Skin of body (tissue), 2 donors: ENCODE data around the gene ZNF516. TPM values are rescaled to one million over a fixed set of nuclear protein-coding genes. Genes with fewer than 3 reads are reported as not detected.

Experiments
- DNase-seq: peaks from one replicate; lab custom pipeline; 2025; lab: John Stamatoyannopoulos, UW
- total RNA-seq: library from RNA; depleted of rRNA; stranded (reverse); fragments of >200 nt; gene quantifications from one replicate; pipeline ENCODE4 v1.2.3, GENCODE V29; 2014

Gene ZNF516
- total RNA-seq, 1 donor from 2014 or later = 24.4 TPM

DNA sequence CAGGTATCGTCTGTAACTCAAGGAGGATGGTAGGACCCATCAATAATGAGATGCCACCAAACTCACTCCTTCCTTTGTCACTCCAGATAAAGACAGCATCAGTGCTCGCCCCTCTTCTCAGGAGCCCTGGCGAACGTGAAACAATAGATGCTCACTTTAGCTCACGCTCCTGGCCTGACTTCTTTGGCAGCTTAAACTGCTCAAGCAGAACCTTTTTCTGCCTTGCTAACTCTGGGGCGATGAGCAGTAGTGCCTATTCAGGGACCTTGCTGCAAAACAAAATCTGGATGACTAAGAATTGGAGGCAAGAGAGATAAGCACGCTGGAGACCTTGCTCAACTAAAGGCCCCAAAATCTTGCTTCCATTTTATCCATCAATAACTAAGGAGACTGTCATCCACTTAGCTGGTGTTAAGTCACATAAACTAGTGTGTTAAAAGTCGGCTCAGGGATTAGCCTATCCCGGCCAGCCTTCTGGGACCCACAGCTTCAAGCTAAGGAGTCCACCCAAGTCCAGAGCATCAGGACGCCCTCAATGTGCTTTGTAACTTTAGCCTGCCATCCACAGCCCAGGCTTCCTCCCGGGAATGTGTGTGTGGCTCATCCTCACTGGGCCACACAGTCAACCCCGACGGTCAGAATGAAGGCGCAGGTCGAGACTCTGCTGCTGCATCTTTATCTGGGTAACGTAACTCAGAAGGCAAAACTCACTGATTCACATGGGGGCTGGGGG, 38.9 kb downstream of the ZNF516 start:
- DNase-seq = no peak

DNA sequence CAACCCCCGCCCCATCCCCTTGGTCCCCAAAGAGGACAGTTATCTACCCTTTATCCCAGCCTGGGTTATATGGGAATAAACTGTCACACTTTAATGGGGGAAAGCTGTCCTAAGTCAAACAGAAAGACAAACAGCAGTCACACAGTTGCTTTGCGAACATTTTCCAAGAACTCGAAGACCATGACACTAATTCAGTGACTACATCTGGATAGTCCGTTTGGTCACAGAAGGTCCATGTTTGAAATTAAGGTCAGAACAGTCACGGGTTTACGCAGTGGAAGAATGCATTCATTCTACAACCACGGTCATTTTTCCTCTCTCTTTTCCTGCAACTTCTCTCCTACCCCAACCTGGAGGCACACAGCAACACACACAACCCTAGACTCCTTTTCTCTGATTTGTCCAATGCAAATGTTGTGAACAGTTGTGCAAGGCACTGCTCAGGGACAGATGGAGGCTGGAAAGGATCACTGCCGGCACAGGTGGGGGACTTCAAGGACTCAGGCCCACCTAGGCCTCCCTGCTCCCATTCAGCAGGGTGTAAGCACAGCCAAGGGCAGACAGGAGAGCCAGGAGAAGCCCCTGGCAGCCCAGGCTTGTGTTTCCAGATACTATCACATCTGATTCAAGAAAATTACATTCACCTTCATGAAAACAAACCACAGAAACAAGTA, 39.9 kb downstream of the ZNF516 start:
- no peak for DNase-seq

DNA sequence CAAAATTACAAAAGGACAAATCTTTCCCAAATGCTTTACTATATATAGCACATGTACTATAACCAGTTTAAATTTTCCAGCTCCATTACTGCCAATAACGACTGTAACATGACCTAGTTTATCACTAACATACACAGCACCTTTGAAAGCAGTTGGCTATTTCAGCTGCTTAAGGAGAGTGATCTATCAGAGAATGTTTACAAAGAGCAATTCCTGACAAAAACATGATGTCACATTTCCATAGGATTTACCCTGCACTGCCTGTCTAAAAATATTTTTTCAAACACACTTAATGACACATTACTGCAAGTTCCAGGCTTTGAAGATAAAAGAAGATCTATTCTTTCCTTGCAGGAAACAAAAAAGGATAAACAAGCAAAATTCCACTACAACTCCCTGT, 40.6 kb downstream of the ZNF516 start:
- DNase-seq = no peak

DNA sequence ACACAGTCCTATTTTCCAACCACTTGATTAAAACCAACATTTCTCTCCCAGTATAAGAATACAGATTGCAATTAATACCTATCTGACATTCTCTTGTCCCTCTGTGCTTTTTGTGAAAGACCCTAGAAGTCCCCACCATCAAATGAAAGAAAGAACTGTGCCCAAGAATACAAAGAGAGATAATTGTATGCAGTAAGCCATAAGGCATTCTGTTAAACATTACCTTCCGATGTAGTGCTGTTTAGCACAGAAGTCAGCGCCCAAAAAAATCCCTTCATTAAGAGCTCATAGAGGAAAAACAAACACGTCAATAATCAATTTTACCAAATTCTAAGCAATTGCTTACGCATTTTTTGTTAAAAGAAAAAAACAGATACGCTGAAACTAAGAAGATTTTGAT, 41.1 kb downstream of the ZNF516 start:
- no peak for DNase-seq

DNA sequence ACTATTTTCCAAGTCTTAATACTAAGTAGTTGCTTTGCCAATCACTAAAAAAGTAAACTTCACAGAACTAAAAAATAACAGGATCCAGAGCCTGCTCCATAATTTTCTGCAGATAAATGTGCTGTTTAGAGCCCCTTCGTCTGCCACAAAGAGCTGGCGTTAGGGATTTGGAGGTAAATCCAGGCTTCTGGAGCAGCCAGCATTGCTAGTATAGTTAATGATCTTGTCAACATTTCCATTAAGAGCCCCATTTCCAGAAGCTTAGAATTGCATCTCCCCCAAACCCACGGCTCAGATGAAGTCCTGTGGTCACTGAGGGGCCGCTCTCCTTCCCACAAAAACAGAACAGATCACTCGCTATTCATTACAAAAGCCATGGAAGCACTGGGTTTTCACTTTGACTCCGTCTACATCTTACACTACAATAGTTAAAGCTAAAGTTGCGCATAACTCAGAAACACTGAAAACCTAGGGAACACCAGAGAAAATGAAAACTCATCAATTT, 41.9 kb downstream of the ZNF516 start:
- DNase-seq = no peak

DNA sequence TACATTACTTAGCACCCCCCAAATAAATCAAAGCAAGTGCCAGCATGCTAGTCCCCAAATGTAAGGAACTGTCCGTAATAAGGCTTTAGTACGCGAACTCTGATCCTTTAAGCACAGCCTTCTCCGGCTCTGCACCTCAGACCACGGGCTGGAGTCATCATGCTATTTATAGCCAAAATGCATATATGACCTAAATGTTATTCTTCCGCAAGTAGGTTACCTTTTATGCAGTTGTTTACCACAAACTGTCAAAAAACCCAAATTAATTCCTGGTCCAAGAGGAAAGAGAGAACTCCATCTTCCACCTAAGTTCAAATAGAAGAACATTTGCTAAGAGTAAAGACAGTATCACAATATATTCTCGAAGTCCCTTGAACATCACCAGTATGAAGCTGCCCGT, 42.7 kb downstream of the ZNF516 start:
- DNase-seq = no peak

DNA sequence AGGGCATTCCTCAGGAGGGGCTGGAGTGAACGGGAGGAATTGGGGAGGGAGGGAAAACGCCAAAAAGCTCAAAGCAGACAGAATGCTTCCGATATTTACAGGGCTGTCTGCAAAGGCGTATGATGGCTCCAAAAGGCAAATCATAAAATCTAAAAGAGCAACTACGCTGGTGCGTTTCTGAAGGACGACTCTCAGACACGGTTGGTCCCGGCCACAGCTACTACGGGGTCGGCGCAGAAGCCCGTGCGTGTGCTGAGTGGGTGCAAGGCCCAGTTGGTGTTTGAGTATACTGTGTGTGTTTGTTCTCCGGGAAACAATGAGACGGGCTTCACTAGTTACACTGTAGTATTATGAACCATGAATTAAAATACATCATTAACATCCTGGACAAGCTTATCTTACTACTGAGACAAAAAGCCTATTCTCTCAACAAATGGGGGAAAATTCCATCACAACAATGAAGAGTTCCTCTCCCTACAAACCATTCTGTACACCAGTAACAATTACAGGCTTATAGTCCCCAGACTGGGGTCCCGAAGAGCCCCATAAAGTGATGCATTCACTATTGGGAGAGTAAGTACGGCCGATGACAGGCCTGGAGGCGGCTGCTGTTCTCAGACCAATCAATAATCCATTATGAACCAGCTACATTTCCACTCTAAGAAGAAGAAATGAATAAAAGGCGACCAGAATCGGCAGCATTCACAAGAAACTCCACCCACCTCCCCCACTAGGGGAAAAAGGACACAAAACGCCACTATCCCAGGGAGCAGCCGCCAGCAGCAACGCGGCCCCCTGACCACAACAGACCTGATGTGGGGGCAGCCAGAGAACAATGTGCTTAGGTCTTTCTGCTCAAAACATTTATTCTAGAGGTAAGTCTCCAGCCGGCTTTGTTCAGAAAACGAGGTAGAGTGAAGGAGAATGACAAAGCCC, 43.4 kb downstream of the ZNF516 start:
- DNase-seq = peak; percentile 39

DNA sequence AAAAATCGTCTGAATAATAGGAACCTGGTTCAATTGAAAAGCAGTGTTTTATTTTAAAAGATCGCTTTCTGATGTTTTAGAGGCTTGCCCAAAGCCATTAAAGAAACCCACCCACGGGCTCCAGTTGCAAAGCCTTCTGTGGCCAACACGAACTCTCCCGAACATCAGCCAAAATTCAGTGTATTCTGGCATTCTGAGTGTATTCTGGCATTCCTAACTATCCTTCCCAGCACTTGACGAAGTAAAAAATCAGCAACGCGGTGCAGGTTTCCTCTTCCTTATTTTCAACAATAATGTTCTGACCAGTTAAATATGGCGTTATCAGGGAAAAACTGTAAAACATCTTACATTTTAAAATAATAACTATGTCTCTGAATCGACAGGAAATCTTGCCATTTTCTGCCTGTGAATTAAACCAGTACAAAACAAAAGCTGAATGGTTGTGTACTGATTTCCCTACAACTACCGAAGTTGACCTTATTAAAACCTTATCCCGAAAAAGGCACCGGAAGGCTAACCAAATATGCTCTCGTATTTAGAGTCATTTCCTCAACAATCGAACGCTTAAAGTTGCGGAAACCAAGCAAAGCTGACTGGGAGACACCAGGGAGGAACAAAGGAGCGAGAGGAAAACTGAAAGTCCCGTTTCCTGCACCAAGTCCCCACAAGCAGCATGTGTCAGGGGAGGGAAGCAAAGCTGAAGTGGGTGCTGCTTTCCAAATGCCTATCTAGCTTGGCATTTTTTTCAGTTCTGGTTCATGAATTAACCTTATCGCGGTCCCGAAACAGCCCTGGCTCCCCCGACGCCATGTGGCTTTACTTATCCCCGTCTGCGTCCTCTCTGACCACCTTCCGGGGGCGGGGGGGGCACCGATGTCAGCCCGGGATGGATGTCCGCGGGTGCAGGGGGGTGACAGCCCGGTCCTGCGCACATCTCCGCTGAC, 44.3 kb downstream of the ZNF516 start:
- peak; percentile 75 for DNase-seq

DNA sequence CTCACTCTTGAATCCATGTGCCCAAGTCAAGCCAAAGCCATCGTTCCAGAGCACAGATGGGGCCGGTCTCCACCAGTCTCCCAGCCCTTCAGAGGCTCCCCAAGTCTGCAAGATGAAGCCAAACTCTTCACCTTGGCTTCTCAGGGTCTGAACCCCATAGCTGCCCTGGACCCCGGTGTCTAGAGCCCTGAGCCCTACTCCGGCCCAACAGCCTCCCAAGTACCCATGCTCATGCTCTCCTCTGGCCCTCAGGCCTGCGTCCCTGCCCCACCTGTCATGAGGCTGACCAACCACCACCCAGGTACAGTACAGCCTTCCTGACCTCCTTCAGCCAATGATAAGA, 46.0 kb downstream of the ZNF516 start:
- DNase-seq = no peak

DNA sequence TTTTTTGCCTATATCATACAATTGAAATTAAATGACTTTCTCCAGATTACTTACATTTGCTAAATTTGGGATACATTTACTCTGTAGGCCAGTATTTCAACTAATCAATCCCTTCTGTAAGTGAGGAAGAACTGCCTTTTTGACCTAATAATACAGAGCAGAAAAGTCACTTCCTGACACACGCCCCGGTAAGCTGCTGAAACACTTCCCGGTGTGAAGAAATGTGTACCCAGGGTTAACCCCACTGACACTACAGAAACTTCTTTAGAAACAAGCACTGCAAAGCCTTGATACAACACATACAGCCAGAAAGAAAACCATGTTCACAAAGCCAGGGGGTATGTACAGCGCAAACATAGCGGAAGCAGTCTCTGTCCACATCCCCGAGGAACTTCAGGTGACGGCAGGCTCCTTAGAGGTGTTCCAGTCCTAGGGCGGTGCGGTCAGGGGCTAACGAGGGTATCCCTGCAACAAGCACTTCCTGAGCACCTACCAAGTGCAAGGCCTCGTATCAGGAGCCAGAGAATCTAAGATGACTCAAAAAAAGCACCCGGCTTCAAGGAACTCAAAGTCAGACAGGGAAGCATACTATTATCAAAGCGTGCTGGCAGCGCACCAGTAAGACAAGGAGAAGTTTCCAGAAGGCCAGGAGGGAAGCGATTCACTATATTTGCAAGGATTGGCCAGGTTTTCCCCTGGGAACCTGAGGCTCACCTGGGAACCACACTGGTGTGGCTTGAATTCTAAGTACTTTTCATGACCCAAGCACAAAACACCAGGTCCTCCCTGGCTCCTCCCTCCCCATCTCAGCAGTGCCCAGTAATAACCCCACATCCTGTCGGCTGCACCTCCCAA, 46.6 kb downstream of the ZNF516 start:
- DNase-seq = no peak

DNA sequence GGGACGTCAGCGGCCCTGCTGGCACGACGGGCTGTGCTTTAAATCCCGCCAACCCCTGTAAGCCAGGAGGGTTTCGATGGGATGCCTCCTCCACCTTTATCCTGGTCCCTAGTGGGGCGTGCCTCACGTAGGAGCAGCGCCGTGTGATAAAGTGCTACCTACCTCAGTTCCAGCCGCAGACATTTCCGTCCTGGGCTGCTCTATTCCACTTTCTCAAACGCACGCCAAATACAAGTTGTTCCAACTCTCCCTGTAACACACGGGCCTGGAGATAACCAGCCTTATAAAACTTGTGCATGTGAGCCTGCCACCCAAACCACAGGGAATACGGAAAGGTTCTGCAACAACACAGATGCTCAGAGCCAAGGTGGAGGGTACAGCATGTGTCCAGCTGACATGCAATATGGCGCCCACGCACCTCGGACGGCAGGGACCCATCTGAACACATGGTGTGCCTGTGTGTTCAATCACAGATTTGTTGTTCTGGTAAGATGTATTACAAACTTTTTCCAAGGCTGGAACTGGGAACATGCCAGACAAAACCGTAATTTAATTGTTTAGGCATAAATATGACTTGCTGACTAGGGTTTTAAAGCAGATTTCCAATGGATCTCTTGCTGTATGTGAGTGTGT, 47.7 kb downstream of the ZNF516 start:
- peak; percentile 33 for DNase-seq

DNA sequence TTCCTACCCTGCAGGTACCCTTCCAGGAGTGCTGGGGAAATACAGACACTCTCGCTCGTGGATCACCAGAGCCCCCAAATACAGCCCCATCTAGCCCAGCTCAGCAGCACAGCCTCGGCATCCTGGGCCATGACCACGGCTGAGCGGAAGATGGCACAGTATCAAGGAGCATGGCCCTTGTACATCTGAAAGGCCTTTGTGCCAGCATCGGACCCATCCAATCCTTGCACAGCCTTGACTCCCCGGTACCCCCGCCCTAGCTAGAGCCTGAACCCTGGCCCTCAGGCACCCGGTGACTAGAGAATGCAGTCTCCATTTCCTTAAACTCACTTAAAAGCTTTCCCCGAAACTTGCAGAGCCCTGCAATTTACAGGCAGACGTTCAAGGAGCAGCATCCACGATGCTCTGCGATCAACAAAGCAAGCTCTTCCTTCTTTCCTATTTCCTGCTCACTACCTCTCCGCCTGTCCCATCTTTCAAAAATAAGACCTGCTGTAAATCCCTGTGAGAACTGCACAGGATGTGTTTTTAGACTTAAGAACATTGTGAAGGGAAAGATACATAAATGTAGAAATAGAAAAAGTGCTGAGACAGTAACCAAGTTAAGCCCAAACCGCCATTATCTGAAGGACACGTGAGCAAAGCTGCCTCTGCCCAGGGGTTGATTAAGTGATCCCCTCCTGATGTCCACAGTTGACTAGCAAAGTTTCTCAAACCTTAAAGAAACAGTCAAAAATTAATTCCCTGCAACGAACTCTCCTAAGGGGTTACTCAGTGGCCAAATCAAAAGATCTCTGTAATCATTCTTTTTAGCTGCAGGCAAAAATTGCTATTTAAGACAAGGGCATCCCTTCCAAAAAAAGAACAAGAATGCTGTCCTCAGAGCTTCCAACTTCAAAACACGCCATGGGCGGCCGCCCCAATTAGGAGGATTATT, 48.5 kb downstream of the ZNF516 start:
- no peak for DNase-seq

DNA sequence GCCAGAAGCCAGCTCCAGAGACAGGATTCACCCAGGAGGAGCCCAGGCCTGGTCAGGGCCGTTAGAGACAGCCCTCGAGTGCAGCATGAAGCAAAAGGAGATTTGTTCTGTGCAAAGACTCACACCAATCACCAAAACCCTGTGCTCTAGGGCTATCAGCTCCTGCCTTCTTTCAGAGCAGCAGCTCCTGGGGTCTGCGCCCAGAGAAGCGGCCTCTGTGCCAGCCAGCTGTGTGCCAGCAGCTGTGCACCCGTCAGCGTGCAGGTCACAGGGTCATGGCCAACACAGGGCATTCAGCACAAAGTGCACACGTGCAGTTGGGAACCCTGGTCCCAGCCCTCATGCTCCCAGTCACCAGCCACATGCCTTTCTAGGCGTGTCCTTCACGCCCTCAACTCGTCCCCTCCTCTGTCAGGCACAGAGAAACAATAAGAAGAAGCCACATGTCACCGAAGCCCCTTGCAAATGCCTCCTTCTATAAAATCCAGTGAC, 49.3 kb downstream of the ZNF516 start:
- DNase-seq = no peak

DNA sequence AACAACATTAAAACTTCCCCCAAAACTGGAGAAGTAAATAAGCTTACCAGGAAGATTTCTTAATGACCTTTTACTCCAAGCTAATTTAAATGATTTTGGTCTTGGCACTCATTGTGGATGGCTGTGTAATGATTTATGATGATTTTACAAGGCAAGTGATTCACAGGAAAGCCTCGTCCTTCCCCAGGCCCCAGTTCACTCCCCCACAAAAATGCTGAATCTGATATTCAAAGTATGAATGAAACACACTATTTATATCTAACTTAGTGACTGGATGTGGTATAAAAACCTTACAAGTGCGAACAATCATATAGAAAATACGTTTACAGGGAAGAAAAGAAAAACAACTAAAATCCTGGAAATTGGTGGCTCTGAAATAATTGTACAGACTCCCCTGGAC, 49.8 kb downstream of the ZNF516 start:
- no peak for DNase-seq

DNA sequence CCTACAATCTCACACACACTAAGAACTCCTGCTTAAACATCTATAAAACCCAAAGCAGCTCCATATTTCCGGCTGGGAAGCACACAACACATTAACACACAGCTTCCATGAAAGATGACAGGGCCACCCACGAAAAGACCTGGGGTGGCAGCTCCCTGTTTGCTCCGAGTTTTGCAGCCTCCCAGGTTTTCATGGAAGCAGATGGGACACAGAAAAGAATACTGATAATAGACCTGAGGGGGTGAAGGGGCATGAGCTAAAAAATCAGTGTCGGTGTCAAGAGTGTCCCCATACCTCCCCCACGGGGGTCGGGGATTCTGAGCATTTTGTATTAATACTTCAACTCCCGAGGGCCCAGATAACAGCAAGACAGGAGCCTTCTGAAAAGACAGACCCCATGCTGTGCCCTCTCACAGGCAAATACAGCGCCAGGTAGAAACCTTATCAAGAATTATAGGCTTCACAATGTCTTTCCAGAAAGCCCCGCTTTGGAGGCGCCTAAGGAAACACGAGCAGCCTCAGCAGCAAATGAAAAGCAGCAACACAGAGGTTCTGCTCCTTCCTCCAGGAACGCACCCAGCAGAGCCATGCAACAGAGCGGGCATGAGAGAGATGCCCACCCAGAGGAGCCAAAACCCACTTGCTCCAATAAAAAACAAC, 50.5 kb downstream of the ZNF516 start:
- DNase-seq = no peak

DNA sequence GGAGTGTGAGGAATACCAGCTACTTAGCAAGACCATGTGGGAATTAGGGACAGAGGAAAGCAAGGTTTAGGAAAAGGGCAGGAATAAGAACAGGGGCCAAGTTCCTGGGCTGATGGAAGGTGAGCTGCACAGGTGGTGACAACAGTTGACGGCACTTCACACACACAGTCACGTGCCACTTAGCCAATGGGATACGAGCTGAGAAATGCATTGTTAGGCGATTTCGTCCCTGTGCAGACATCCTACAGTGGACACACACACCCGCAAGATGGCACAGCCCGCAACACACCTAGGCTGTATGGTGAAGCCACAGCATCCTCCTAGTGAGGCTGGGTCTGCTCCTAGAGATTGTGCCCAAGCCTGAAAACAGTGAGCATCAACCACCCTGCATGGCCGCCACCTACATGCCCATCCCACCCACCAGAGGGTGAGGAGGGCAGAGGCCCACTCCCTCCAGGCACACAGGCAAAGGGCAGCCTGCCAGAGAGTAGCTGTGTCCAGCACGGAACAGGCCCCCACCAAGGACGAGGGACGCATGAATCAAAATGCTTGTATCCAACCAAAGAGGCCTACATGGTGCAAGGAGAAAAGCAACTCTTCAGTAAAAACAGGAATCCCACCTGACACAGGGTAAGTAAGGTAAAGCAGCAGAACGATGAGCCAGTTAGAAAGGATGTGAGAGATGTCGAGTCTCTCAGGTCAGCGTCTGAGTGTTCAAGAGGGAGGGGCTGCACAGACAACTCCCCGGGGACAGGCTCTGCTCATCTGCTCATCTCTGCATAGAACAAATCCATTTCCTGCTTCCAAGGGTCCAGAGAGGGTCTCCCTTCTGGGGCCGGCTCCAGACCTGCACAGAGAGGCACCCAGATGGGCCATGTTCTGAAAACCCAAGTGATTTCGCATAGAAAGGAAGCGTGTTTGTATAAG, 51.3 kb downstream of the ZNF516 start:
- DNase-seq = no peak
